AG04450 (cell line): ENCODE results near the gene SKIL. TPM values are rescaled to one million over a fixed set of nuclear protein-coding genes. Genes with fewer than 3 reads are reported as not detected.

ENCODE experiments used
- CTCF ChIA-PET: fragments of 300-600, 350-600 bp; formaldehyde crosslinking; extraction: SDS; loops from one replicate; lab custom pipeline; 2022; ENCODE audit warnings: antibody characterized with exemption, inconsistent platforms; lab: Charles Lee
- POLR2A ChIA-PET: fragments of 350-600 bp; formaldehyde crosslinking; extraction: SDS; loops from one replicate; lab custom pipeline; 2021; ENCODE audit warnings: antibody characterized with exemption, inconsistent platforms; lab: Yijun Ruan, JAX
- DNase-seq: peaks from one replicate; pipeline ENCODE4 v3.0.0-alpha.2; 2011; ENCODE audit warnings: low read depth, low spot score
- H3K27ac ChIP-seq: one replicate; pipeline ENCODE4 v1.5.1; 2012; ENCODE audit warnings: low read depth, low read length, control low read depth
- H3K27me3 ChIP-seq: one replicate; pipeline ENCODE4 v1.6.0; 2012; ENCODE audit warnings: low read length; ENCODE audit not compliant: control insufficient read depth, insufficient read depth
- H3K4me3 ChIP-seq: 2 replicates; pipeline ENCODE4 v1.5.1; 2011; ENCODE audit warnings: mild to moderate bottlenecking, low read depth, low read length, control low read depth
- H3K9me3 ChIP-seq: 2 replicates; pipeline ENCODE4 v1.5.1; 2012; ENCODE audit warnings: low read length; ENCODE audit not compliant: control insufficient read depth, insufficient read depth
- CTCF ChIP-seq: IDR thresholded peaks from 2 replicates; pipeline ENCODE4 v1.5.1; 2011; ENCODE audit warnings: low read depth, low read length, control low read depth, inconsistent platforms
- polyA plus RNA-seq: library from polyadenylated mRNA; depleted of rRNA; stranded (reverse); fragments of >200 nt; gene quantifications from 2 replicates; pipeline ENCODE4 v1.2.3, GENCODE V29; 2011

The SKIL gene
- polyA plus RNA-seq, 1 experiment: 18.3 TPM

DNA sequence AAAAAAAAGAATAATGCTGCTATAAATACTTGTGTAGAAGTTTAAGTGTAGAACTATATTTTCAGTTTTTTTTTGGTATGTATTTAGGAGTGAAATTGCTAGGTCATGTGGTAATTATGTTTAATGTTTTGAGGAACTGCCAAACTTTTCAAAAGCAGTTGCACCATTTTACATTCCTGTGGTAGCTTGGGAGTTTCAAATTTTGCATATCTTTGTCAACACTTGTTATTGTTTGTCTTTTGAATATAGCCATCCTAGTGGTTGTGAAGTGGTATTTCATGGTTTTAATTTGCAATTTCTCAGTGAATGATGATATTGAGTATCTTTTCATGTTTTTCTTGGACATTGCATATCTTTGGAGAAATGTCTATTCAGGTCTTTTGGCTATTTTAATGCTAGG is 30.4 kb downstream of the SKIL start:
- CTCF ChIA-PET: interaction anchor here (0.5 to 1.4 kb wide), 2 partner anchors 9 to 421 kb away, joined by 3 read pairs; no protein-coding TSS in a partner anchor
- POLR2A ChIA-PET: interaction anchor here (0.7 kb wide), 1 partner anchor 176 kb away, joined by 6 read pairs; no protein-coding TSS in a partner anchor

GRCh38 chr3:170391108-170391507 is 33.6 kb downstream of the SKIL start:
- Histone ChIP-seq H3K9me3 (no peaks in the 10 kb centered on the region; the same call in none of the 2 replicates), H3K27me3 (no peaks in the 10 kb centered on the region), H3K4me3 (no peak overlapping the region), H3K27ac (no peak overlapping the region)
- ChIA-PET POLR2A (no interaction called here), CTCF (interaction anchor here (0.9 to 1.9 kb wide), 4 partner anchors 12 to 420 kb away, joined by 3 to 6 read pairs (median 4); no protein-coding TSS in a partner anchor)
- TF ChIP-seq CTCF: no peak
- no peak for DNase-seq

More for the DNA sequence above, 30.4 kb downstream of the SKIL start:
- no peaks in the 10 kb centered on the region for H3K27me3 ChIP-seq
- no peak overlapping the region for H3K27ac ChIP-seq
- no peak overlapping the region for H3K4me3 ChIP-seq
- no peaks in the 10 kb centered on the region; the same call in none of the 2 replicates for H3K9me3 ChIP-seq
- DNase-seq: no peak
- no peak for TF ChIP-seq CTCF

DNA sequence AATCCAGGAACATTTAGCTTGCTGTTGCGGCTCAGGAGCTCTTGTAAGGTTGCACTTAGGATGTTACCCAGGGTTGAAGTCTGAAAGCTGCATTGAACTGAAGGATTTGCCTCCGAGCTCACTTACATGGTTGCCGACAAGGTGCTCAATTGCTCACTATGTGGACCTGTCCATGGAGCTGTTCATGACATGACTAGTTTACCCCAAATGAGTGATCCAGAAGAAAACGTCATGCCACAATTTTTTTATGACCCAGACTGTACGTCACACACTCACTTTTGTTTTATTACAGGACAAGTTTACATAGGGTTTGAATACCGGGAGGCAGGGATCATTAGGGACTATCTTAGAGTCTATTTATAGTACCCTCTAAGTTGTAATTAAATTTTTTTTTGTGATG is 40.2 kb downstream of the SKIL start:
- POLR2A ChIA-PET: no interaction called here
- Histone ChIP-seq H3K27me3 (no peaks in the 10 kb centered on the region), H3K4me3 (no peak overlapping the region), H3K27ac (no peak overlapping the region), H3K9me3 (no peaks in the 10 kb centered on the region)
- no peak for TF ChIP-seq CTCF
- DNase-seq: no peak
- CTCF ChIA-PET: interaction anchor here (0.7 to 1.5 kb wide), 5 partner anchors 10 to 438 kb away, joined by 3 to 4 read pairs (median 3); no protein-coding TSS in a partner anchor

DNA sequence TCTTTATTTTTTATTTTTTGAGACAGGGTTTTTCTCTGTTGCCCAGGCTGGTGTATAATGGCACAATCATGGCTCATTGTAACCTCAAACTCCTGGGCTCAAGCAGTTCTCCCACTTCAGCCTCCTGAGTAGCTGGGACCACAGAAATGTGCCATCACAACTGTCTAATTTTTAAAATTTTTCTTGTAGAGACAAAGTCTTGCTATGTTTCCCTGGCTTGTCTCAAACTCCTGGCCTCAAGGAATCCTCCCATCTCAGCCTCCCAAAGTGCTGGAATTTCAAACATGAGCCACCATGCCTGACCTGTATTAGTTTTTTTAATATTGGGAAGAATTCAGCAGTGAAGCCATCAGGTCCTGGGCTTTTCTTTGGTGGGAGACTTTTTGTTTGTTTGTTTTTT is 47.6 kb downstream of the SKIL start:
- TF ChIP-seq CTCF: no peak
- no peaks in the 10 kb centered on the region for H3K27me3 ChIP-seq
- no peak overlapping the region for H3K27ac ChIP-seq
- DNase-seq: no peak
- no peak overlapping the region for H3K4me3 ChIP-seq
- ChIA-PET POLR2A (no interaction called here), CTCF (interaction anchor here (0.8 kb wide), 1 partner anchor 9 kb away, joined by 3 read pairs; no protein-coding TSS in a partner anchor)
- no peaks in the 10 kb centered on the region for H3K9me3 ChIP-seq

DNA sequence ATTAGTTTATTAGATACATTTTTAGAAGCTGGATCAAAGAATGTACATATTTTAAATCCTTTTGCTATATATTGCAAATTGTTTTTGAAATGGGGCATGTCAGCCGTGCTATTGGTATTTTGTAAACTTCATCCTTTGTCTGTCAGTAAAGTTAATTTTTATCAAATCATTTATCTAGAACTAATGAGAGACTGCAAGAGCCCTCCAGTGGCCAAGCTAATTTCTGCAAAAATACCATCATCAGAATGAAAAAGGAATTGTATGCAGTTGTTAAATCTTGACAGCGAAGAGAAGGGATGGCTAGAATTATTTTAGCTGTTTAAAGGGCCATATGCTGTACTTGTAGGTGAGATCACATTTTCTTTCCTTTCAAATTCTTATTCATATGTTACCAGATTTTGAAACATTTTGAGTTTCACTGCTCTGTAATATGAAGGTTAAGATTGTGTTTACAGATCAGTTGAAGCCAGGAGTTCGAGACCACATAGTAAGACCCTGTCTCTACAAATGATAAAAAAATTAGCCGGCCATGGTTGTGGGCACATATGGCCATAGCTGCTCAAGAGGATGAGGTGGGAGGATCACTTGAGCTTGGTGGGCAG is 53.0 kb downstream of the SKIL start:
- Histone ChIP-seq H3K27ac (no peak overlapping the region), H3K4me3 (no peak overlapping the region), H3K9me3 (no peaks in the 10 kb centered on the region), H3K27me3 (no peaks in the 10 kb centered on the region)
- DNase-seq: no peak
- ChIA-PET POLR2A (no interaction called here), CTCF (interaction anchor here (0.6 to 11.1 kb wide), 17 partner anchors 12 to 446 kb away, joined by 3 to 366 read pairs (median 4); no protein-coding TSS in a partner anchor)
- TF ChIP-seq CTCF: peak; percentile 63
